Measurements from ENCODE around the gene ITPK1. TPM values are rescaled to one million over a fixed set of nuclear protein-coding genes. Genes with fewer than 3 reads are reported as not detected.

Gene ITPK1
- total RNA-seq, 4 donors from 2014 or later = 32.6 to 94.9 (median 54.6) TPM

- ATAC-seq (ENCODE audit: low FRiP score) = no peak
- no peak for DNase-seq (ENCODE audit: low spot score)
- no peak for TF ChIP-seq CTCF (IDR thresholded peaks at IDR 0.05)
Measured at GRCh38 chr14:93010522-93011140, 105.1 kb downstream of the ITPK1 start.

- no peak for DNase-seq (ENCODE audit: low spot score)
- no peak for TF ChIP-seq CTCF (IDR thresholded peaks at IDR 0.05)
- no peak for ATAC-seq (ENCODE audit: low FRiP score)
Measured at GRCh38 chr14:93010130-93010499, 105.6 kb downstream of the ITPK1 start.

DNA sequence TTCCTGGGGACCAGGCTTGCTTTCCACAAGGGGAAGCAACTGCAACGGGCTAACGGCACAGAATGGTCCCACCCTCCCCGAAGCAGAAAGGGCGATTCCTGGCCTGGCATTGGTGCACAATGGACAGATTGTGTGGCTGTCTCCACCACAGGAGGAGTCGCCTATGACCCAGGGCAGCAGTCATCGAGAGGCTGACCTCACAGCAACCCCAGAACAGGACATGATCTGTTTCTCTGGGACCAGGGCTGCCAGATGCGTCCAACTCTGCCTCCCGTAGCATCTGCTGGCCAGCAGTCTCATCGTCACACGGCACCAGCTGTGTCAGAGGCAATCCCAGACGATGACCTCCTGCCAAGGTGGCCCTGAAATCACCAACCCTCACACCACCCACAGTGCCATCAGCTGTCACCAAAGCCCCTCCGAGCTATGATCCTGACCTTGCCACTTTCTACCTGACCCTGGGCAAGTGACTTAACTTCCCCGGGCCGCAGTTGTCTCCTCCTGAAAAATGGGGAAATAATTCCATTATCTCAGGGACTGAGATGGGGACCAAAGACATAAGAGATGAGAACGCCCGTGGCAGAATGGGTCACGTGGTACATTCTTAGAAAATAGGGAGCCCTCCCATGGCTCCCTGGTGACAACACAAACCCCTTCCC is 106.1 kb downstream of the ITPK1 start:
- ATAC-seq (ENCODE audit: low FRiP score) = no peak
- DNase-seq (ENCODE audit: low spot score) = no peak
- TF ChIP-seq CTCF (IDR thresholded peaks at IDR 0.05) = no peak

DNA sequence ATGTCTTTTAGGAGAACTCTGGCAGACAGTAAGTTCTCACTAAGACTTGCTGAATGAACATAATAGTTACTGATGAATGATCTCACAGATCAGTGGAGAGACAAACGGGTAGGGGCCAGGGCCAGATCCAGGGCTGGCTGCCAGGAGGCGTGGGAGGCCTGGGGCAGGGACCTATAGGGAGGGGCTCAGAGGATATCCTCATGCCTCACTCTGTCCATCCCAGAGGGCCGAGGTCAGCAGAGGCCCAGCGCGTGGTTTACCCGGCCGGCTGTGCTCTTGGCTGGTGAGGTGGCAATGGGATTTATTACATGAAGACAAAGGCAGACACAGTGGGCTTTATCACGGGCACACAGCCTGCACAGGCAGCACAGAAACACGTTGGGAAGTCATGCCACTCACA is 107.3 kb downstream of the ITPK1 start:
- no peak for TF ChIP-seq CTCF (IDR thresholded peaks at IDR 0.05)
- ATAC-seq (ENCODE audit: low FRiP score) = no peak
- no peak for DNase-seq (ENCODE audit: low spot score)

DNA sequence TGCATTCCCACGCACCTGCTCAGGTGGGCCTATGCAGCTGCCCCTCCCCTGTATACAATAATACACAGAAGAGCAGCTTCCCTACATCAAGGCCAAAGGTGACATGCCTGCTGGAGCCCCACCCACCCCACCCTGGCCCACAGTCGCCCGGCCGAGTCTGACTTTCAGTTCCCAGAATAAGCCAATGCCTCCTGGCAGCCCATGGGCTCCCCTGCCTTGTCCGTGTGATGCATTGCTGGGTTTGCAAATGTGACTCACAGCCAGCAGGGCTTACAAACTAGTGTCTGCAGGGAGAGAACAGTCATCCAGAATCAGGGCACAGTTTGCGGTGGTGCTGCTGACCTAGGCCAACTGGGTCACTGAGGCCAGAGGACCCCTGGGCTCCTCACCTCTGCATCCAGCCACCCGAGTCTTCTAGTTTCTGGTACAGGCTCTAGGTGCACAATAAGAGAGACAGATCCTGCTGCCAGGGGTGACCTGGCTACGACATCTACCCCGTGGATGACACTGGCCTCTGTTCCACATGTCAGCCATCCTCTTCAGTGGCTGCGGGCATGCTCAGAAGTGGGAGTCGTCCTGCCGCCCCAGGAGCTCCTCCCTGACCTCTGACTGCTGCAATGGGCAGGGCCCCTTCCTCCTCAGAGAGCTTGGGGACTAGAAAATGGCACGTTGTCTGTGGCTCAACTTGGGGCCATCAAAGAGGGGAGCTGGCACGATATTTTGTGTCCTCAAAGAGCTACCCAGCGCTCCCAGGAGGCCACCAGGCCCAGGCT is 108.3 kb downstream of the ITPK1 start:
- ATAC-seq (ENCODE audit: low FRiP score) (peak; percentile 27), DNase-seq (ENCODE audit: low spot score) (no peak)
- TF ChIP-seq CTCF (IDR thresholded peaks at IDR 0.05) = no peak

GRCh38 chr14:93006567-93007051 is 109.1 kb downstream of the ITPK1 start:
- no peak for DNase-seq (ENCODE audit: low spot score)
- no peak for TF ChIP-seq CTCF (IDR thresholded peaks at IDR 0.05)
- no peak for ATAC-seq (ENCODE audit: low FRiP score)
